Esophagus muscularis mucosa (tissue), 4 donors: ENCODE data around the gene PRR7.

Experiments used
- CTCF ChIP-seq, 3 experiments: fragments of 200-600 bp in 2 of 3; fragments of 450-650 bp in 1 of 3; sonication (generic) in 2 of 3; IDR thresholded peaks; one replicate each; pipeline ENCODE4 v1.5.1; 2017 to 2019; ENCODE audit warnings: antibody characterized with exemption in 3 of 3, mild to moderate bottlenecking in 2 of 3, moderate library complexity in 1 of 3
- EP300 ChIP-seq: sonication (generic); formaldehyde crosslinking; IDR thresholded peaks from one replicate; pipeline ENCODE4 v1.6.1; 2017; ENCODE audit warnings: antibody characterized with exemption
- POLR2A ChIP-seq: fragments of 450-650 bp; IDR thresholded peaks from one replicate; pipeline ENCODE4 v1.6.1; 2017; ENCODE audit warnings: antibody characterized with exemption, moderate library complexity, mild to moderate bottlenecking, low read depth
- POLR2AphosphoS5 ChIP-seq, 2 donors: sonication (generic); formaldehyde crosslinking; IDR thresholded peaks; one replicate each; pipeline ENCODE4 v1.6.1; 2017; ENCODE audit warnings: antibody characterized with exemption in 2 of 2

- TF ChIP-seq CTCF (IDR thresholded peaks at IDR 0.05) (no peak), POLR2A (no peak), POLR2AphosphoS5 (IDR thresholded peaks at IDR 0.05) (no peak), EP300 (no peak)
Measured at GRCh38 chr5:177468329-177468684, 21.7 kb downstream of the PRR7 start.
